ENCODE data around the gene FBXO7. TPM values are rescaled to one million over a fixed set of nuclear protein-coding genes. Genes with fewer than 3 reads are reported as not detected.

FBXO7 gene
- total RNA-seq, 1 donor from 2014 or later, result 62.5 TPM

GRCh38 chr22:32532820-32533128 lies 58.2 kb downstream of the FBXO7 start:
- no peak for DNase-seq

DNA sequence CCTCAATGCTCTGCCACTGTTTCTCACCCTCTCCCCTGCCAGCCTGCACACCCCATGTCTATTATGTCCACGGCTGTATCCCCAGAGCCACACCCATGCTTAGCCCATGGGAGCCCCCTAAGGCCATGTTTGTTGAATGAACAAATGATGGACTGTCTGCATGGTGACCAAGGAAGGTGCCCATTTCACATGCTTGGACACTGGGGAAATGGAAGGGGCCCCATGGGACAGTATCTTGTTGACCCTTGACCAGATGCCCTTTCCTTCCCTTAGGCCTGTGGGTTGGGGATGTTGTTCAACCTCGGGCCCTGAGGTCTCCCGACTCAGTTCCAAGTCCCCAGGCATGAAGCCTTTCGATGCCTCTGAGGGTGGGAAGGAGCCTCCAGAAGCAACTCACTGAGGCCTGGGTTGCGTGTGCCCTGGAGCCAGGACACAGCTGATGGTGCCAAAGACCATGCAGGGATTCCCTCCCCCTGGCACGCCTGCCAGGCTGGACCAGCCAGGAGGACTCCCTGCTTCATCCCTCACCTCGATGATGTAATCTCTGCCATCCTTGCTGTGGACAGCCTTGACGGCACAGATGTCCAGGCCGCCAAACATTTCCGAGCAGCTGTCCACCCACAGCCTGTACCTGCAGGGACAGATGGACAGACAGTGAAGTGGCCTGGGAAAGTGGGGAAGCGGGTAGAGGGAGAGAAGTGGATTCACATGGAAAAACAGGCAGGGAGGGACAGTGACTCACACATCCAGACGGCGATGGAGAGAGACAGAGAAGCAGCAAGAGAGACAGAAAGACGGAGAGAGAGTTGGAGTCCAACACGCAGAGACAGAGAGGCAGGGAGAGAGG lies 58.9 kb downstream of the FBXO7 start:
- DNase-seq, result no peak

DNA sequence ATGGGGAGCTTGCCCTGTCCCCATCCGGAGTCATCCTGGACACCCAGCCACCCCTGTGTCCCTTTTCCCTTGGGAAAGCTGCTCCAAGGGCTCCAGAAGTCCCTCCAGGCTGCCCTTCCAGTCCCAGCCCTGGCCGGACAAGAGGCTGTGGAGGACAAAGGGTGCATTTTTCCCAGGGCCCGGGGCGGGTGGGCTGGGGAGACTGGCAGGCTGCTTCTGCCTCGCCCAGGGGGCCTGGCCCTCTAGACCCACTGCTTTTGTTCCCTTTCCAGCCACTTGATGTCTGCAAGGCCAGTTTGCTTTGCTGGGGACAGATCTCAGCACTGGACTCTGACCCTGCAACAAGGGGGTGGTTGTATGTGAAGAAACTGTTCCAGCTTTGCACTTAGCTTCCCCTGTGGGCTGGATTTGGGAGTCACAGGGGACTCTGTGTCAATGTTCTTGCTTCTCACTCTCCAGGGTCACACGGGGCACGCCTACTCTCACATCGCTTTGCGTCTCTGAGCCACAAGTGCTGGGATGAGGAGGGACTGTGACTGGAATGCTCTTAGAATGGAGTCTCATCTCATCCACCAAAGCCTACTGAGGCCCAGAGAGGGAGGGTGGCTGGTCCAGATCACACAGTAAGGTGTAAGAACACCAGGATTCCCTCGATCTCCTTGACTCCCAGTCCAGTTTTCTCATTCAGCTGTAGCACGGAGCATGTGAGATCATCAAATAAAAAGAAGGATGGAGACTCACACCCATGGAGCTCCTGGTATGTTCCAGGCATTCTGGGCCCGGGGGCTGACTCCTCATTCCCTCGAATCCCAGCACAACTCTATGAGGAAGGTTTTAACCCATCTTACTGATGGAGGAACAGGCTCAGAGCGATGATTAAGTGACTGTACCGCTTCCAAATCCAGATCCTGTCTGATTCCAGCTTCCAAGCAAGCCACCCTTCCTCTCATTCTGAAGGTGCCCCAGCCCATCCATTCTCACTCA lies 59.9 kb downstream of the FBXO7 start:
- no peak for DNase-seq

- no peak for DNase-seq
Measured at GRCh38 chr22:32535531-32536190, 61.0 kb downstream of the FBXO7 start.

- no peak for DNase-seq
Measured at GRCh38 chr22:32536352-32536751, 61.7 kb downstream of the FBXO7 start.

- no peak for DNase-seq
Measured at GRCh38 chr22:32538521-32538920, 63.9 kb downstream of the FBXO7 start.

GRCh38 chr22:32539631-32540421 lies 65.2 kb downstream of the FBXO7 start:
- peak; percentile 15 for DNase-seq

- no peak for DNase-seq
Measured at GRCh38 chr22:32541481-32541880, 66.9 kb downstream of the FBXO7 start.

DNA sequence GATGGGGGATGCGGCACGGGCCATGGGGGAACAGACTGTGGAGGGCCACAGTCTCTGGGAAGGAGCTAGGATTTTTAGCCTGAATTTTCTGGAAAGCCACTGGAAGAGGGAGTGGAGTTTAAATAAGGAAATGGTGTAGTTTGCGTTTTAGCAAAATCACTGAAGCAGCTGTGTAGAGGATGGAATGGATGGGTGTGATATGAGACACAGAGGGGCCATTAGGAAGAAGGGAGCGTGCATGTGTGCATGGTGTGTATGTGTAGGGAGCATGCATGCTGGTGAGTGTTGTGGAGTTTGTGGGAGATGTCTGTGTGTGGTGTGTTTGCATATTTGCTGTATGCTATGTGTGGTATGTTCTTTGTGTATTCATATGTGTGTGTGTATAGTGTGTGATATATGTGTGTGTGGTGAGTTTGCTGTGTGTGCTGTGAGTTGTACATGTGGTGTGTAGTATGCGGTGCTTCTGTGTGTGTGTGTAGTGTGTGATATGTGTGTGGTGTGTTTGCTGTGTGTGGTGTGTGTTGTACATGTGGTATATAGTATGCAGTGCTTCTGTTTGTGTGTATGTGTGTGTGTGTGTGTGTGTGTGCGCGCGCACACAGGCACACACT lies 67.6 kb downstream of the FBXO7 start:
- no peak for DNase-seq

- no peak for DNase-seq
Measured at GRCh38 chr22:32542677-32543357, 68.2 kb downstream of the FBXO7 start.

DNA sequence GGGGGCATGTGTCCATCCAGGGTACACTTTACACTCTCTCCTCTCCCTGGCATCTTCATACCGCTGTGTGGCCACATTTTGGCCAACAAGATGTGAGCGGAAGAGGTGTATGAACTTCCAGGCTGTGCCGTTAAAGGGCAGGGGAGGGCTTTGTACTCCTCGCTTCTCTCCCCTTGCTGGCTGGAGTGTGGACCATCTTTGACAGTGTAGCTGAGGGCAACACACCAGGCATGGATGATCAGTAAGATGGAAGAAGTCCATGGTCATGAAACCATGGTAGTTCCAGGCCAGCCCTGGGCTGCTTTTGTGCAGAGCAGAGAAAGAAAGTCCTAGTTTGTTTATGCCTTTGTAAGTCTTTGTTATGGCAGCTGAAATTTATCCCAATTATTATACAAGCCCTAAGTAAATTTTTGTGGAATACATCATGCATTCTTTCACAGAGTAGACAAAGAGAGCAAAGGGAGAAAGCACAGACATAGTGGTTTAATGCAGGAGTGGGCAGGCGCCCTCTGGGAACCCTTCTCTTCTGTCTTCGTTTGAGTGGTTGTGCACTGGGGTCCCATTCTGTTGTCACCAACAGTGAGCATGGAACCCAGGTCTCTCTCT lies 70.4 kb downstream of the FBXO7 start:
- no peak for DNase-seq

DNA sequence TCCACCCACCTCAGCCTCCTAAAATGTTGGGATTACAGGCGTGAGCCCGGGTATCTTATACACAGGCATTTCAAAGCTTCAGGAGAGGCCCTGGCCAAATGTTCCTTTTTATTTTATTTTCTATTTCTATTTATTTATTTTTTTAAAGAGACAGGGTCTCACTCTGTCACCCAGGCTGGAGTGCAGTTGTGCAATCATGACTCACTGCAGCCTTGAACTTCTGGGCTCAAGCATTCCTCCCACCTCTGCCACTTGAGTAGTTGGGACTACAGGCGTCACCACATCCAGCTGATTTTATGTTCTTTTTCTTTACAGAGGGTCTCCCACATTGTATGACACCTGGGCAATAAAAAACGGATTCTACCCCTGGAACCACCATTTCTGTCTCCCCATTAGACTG lies 71.2 kb downstream of the FBXO7 start:
- DNase-seq, result no peak

- no peak for DNase-seq
Measured at GRCh38 chr22:32546496-32546895, 71.9 kb downstream of the FBXO7 start.

DNA sequence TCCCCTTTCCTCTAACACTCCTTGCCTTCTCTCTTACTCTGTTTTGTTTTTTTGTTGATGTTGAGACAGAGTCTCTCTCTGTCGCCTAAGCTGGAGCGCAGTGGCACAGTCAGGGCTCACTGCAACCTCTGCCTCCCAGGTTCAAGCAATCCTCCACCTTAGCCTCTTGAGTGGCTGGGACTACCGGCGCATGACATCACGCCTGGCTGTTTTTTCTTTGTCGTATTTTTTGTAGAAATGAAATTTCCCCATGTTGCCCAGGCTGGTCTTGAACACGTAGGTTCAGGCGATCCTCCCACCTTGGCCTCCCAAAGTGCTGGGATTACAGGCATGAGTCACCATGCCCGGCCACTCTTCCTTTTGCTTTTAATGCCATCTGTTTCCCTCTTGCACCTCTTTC lies 72.3 kb downstream of the FBXO7 start:
- no peak for DNase-seq

GRCh38 chr22:32548039-32548438 lies 73.4 kb downstream of the FBXO7 start:
- DNase-seq, result no peak

Other genes starting within 250 kb of the FBXO7 start
- 2.7 and 3.3 TPM in 2 replicates for gene SLC5A4, start 219.5 kb upstream of the FBXO7 start, total RNA-seq
- not detected in 2 replicates for gene RFPL3, start 116.9 kb upstream of the FBXO7 start, total RNA-seq
- gene RTCB, start 62.6 kb upstream of the FBXO7 start, total RNA-seq, result 151 and 175 TPM in 2 replicates
- not detected in 2 replicates for gene BPIFC, start 10.4 kb upstream of the FBXO7 start, total RNA-seq

Measured in dermis blood vessel endothelial cell (primary cell).